ENCODE results near the gene PAX7. TPM values are rescaled to one million over a fixed set of nuclear protein-coding genes. Genes with fewer than 3 reads are reported as not detected.

Gene PAX7
- total and polyA plus RNA-seq, 2 of the 4 experiments (the other 2 are of a cell fraction), result not detected

- ChIA-PET POLR2A (ENCODE audit: unreplicated experiment) (interaction anchor here (0.6 kb wide), 1 partner anchor 60 kb away, joined by 4 read pairs; no protein-coding TSS in a partner anchor), CTCF (no interaction called here)
- TF ChIP-seq ELK1 (IDR thresholded peaks at IDR 0.05; ENCODE audit: borderline replicate concordance, low read depth, low read length), result no peak
- no peak for TF ChIP-seq BHLHE40 (IDR thresholded peaks at IDR 0.05; ENCODE audit: low read depth, low read length)
- TF ChIP-seq POLR2A (IDR thresholded peaks at IDR 0.05; ENCODE audit: low read depth, low read length), result no peak
- no peak for TF ChIP-seq MXI1 (IDR thresholded peaks at IDR 0.05; ENCODE audit: borderline replicate concordance, low read depth, low read length)
- no peak for TF ChIP-seq RFX5 (IDR thresholded peaks at IDR 0.05; ENCODE audit: low read depth, low read length)
- TF ChIP-seq USF2 (IDR thresholded peaks at IDR 0.05; ENCODE audit: low read depth, low read length), result no peak
- TF ChIP-seq RCOR1 (IDR thresholded peaks at IDR 0.05; ENCODE audit: insufficient replicate concordance, low read length), result no peak
- no peak for TF ChIP-seq MAZ (IDR thresholded peaks at IDR 0.05; ENCODE audit: borderline replicate concordance, low read depth, low read length)
- no peak for TF ChIP-seq CHD1 (IDR thresholded peaks at IDR 0.05; ENCODE audit: low read depth, low read length)
- no peak for TF ChIP-seq FOS (IDR thresholded peaks at IDR 0.05; ENCODE audit: low read depth, low read length)
- no peak for TF ChIP-seq RAD21 (IDR thresholded peaks at IDR 0.05; ENCODE audit: low read length)
- TF ChIP-seq CEBPB (IDR thresholded peaks at IDR 0.05; ENCODE audit: low read depth, low read length), result no peak
- TF ChIP-seq SMC3 (IDR thresholded peaks at IDR 0.05; ENCODE audit: low read depth, low read length), result no peak
- TF ChIP-seq CTCF (conservative IDR thresholded peaks at IDR 0.05; ENCODE audit: low read depth, low read length), result no peak
- no peak overlapping the region for H3K27ac ChIP-seq (ENCODE audit: insufficient read depth, low read length)
- H3K56ac ChIP-seq (ENCODE audit: extremely low read depth, insufficient read depth, low read length), result no peak overlapping the region
- no peaks in the 10 kb centered on the region for H3K4me1 ChIP-seq (ENCODE audit: control insufficient read depth, insufficient read depth, low read length)
- no peaks in the 10 kb centered on the region for H3K36me3 ChIP-seq (ENCODE audit: control insufficient read depth, insufficient read depth, low read length)
- no peak overlapping the region for H4K91ac ChIP-seq (ENCODE audit: insufficient read depth, low read depth, low read length)
- no peak overlapping the region for H2BK5ac ChIP-seq (ENCODE audit: low read depth, low read length, poor library complexity, severe bottlenecking)
- in situ Hi-C loops (cut with MboI; ENCODE audit: low sequenced_read_pairs), result no loop called here
- dilution Hi-C loops (cut with HindIII; ENCODE audit: low sequenced_read_pairs, unreplicated experiment), result no loop called here
- no peak overlapping the region for H3K23ac ChIP-seq (ENCODE audit: low read depth, low read length)
- peaks cover 3% of the 10 kb centered on the region for H3K27me3 ChIP-seq (ENCODE audit: control insufficient read depth, insufficient read depth, low read length)
- H3K9me1 ChIP-seq (ENCODE audit: insufficient read depth, low read length), result no peaks in the 10 kb centered on the region
- H2AFZ ChIP-seq (replicated peaks; ENCODE audit: low read length, poor library complexity), result no peak overlapping the region
- H3K4ac ChIP-seq (ENCODE audit: low read depth, low read length), result no peak overlapping the region
- no peaks in the 10 kb centered on the region for H3K79me1 ChIP-seq (ENCODE audit: low read depth in 1 of 2, low read length in 2 of 2)
- no peak overlapping the region for H4K8ac ChIP-seq (ENCODE audit: low read depth in 2 of 2, low read length in 2 of 2)
- H2AK9ac ChIP-seq (replicated peaks; ENCODE audit: low read depth, low read length, poor library complexity), result no peak overlapping the region
- H4K5ac ChIP-seq (ENCODE audit: low read depth, low read length), result no peak overlapping the region
- ATAC-seq (ENCODE audit: low read depth) (no peak), DNase-seq (no peak)
- no peak overlapping the region for H3K14ac ChIP-seq (replicated peaks; ENCODE audit: low read depth, low read length)
- no peak overlapping the region for H2BK15ac ChIP-seq (ENCODE audit: low read depth, low read length)
- BruUV-seq (replicated peaks), result no TSS peak
- intact Hi-C loops (cut with micrococcal nuclease), result no loop called here
- 62% methylated on average over 12 of the region's 28 CpGs; no CpG with 5 or more reads in 1 of the 2 experiments for WGBS, 2 experiments (ENCODE audit: extremely low coverage in 2 of 2, insufficient read length in 1 of 2)
- no peak overlapping the region for H3K4me2 ChIP-seq (ENCODE audit: low read depth, low read length)
- H3K18ac ChIP-seq (ENCODE audit: low read depth, low read length), result no peak overlapping the region
- H3K4me3 ChIP-seq (ENCODE audit: insufficient read depth, low read depth, low read length), result no peak overlapping the region
- no peak overlapping the region for H3K9ac ChIP-seq (ENCODE audit: low read depth, low read length)
- H2AK5ac ChIP-seq (ENCODE audit: low read depth, low read length), result no peak overlapping the region
- H4K20me1 ChIP-seq (ENCODE audit: insufficient read depth, low read length), result no peaks in the 10 kb centered on the region
- no peak overlapping the region for H2BK20ac ChIP-seq (ENCODE audit: low read depth, low read length)
- no peak overlapping the region for H2BK120ac ChIP-seq (ENCODE audit: low read depth, low read length)
- H3K9me3 ChIP-seq (ENCODE audit: control insufficient read depth, insufficient read depth, low read length), result no peaks in the 10 kb centered on the region
Observed at GRCh38 chr1:18783705-18784481, 153.2 kb downstream of the PAX7 start.

Measured in IMR-90 (cell line).